Stomach (tissue), 4 donors: ENCODE data around the gene PLEKHS1.

ENCODE experiments used
- EP300 ChIP-seq: sonication (generic); formaldehyde crosslinking; IDR thresholded peaks from one replicate; pipeline ENCODE4 v1.6.1; 2017; ENCODE audit warnings: antibody characterized with exemption
- TF ChIP-seq, protein P1 (sequence below), 7 experiments: fragments of 450-650 bp in 4 of 7; fragments of 200-600 bp in 3 of 7; sonication (generic) in 3 of 7; IDR thresholded peaks; one replicate each; pipeline ENCODE4 v1.5.1; 2016 to 2019; ENCODE audit warnings: antibody characterized with exemption in 7 of 7, control low read depth in 2 of 7, mild to moderate bottlenecking in 1 of 7

DNA sequence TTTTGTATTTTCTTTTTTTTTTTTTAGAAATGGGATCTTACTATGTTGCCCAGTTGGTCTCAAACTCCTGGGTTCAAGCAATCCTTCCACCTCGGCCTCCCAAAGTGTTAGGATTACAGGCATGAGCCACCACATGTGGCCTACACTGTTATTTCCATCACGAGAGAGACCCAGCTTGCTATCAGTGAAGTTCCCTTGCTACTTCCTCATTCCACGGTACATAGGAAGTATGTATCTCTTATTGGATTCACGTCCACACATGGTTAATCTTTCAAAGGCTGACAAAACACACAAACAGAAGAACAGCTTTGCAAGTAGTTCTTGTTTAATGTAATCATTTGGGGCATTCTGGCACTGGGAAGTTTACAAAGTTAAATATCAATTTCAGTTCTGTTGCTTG lies 51.5 kb downstream of the PLEKHS1 start:
- TF ChIP-seq, protein P1, sequence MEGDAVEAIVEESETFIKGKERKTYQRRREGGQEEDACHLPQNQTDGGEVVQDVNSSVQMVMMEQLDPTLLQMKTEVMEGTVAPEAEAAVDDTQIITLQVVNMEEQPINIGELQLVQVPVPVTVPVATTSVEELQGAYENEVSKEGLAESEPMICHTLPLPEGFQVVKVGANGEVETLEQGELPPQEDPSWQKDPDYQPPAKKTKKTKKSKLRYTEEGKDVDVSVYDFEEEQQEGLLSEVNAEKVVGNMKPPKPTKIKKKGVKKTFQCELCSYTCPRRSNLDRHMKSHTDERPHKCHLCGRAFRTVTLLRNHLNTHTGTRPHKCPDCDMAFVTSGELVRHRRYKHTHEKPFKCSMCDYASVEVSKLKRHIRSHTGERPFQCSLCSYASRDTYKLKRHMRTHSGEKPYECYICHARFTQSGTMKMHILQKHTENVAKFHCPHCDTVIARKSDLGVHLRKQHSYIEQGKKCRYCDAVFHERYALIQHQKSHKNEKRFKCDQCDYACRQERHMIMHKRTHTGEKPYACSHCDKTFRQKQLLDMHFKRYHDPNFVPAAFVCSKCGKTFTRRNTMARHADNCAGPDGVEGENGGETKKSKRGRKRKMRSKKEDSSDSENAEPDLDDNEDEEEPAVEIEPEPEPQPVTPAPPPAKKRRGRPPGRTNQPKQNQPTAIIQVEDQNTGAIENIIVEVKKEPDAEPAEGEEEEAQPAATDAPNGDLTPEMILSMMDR (IDR thresholded peaks at IDR 0.05): no peak
- TF ChIP-seq EP300: no peak
